Fibroblast of mammary gland (primary cell): ENCODE measurements around the gene TOMM40.
"Not testable (repeated sequence)": the region's sequence is repeated elsewhere in the genome, so short reads cannot be mapped to it uniquely, and the experiment has no call there.

ENCODE experiments used
- DNase-seq: peaks from one replicate; pipeline ENCODE4 v3.0.0-alpha.2; 2010; ENCODE audit warnings: low read depth
- H3K4me3 ChIP-seq: 2 replicates; pipeline ENCODE4 v1.5.1; 2011; ENCODE audit warnings: low read depth, mild to moderate bottlenecking, low read length, moderate library complexity; ENCODE audit not compliant: control insufficient read depth
- TF ChIP-seq, protein P1 (sequence below): conservative IDR thresholded peaks from 2 replicates; pipeline ENCODE4 v1.5.1; 2011; ENCODE audit warnings: low read depth, low read length, inconsistent platforms; ENCODE audit not compliant: control insufficient read depth, insufficient read depth

Gene TOMM40

DNA sequence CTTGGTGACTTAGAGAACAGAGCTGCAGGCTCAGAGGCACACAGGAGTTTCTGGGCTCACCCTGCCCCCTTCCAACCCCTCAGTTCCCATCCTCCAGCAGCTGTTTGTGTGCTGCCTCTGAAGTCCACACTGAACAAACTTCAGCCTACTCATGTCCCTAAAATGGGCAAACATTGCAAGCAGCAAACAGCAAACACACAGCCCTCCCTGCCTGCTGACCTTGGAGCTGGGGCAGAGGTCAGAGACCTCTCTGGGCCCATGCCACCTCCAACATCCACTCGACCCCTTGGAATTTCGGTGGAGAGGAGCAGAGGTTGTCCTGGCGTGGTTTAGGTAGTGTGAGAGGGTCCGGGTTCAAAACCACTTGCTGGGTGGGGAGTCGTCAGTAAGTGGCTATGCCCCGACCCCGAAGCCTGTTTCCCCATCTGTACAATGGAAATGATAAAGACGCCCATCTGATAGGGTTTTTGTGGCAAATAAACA, 33.2 kb downstream of the TOMM40 start:
- TF ChIP-seq, protein P1, sequence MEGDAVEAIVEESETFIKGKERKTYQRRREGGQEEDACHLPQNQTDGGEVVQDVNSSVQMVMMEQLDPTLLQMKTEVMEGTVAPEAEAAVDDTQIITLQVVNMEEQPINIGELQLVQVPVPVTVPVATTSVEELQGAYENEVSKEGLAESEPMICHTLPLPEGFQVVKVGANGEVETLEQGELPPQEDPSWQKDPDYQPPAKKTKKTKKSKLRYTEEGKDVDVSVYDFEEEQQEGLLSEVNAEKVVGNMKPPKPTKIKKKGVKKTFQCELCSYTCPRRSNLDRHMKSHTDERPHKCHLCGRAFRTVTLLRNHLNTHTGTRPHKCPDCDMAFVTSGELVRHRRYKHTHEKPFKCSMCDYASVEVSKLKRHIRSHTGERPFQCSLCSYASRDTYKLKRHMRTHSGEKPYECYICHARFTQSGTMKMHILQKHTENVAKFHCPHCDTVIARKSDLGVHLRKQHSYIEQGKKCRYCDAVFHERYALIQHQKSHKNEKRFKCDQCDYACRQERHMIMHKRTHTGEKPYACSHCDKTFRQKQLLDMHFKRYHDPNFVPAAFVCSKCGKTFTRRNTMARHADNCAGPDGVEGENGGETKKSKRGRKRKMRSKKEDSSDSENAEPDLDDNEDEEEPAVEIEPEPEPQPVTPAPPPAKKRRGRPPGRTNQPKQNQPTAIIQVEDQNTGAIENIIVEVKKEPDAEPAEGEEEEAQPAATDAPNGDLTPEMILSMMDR = no peak
- no peak for DNase-seq
- no peak overlapping the region for H3K4me3 ChIP-seq

DNA sequence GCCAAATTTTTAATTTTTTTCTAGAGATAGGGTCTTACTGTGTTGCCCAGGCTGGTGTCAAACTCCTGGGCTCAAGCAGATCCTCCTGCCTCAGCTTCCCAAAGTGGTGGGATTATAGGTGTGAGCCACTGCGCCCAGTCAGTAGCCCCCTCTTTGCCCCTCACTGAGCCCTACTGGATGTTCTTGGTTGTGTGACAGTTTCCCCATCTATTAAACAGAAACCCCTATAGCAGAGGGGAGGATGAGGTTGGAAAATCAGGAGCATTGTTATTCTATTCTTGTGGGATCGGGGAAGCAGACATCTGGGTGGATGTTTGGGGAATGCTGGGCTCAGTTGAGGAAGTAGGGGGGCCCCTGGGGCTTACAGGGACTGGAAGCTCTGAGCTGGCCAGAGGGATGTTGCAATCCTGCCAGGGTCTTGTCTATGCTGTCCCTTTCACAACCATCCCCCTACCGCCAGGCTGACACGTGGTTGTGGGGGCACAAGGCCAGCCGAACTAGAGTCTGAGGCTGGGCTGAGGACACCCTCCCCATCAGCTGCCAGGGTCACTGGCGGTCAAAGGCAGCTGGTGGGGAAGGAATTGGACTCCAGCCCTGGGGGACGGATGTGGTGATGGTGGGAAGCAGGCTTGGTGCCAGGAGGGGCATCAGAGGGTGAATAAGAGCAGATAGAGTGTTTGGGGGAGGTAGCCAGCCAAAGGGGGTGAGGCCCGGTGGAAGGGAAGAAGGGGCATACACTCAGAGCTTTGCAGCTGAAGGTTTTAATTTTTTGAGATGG, 34.2 kb downstream of the TOMM40 start:
- H3K4me3 ChIP-seq = no peak overlapping the region
- DNase-seq = peak; percentile 84
- TF ChIP-seq, protein P1 = no peak

DNA sequence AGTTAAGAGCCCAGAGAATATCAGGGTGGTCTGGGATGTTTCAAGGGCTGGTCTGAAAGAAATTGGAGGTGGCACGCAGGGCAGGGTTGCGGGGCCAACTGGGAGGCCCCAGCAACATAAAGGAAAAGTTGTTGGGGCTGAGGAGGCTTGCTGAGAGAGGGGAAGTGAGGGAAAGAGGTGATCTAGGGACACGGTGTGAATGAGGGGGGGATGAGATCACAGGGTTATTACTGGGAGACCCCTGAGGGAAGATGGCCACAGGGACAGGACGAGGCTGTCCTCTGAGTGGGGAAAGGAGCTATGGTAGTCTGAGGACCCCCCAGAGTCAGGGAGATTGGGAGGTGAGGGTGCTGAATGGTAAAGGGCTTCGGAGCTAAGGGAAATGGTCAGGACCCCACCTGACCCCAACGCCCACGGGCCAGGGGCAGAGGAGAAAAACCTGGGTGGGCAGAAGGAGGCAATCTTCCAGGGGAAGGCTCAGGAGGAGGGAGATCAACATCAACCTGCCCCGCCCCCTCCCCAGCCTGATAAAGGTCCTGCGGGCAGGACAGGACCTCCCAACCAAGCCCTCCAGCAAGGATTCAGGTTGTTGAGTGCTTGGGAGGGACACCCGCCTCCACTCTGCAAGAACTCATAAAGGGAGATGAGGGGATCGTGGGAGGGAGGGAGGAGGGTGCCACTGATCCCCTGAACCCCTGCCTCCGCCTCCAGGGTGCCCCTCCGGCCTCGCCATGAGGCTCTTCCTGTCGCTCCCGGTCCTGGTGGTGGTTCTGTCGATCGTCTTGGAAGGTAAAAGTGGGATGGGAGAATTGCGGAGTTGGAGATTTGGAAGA, 35.4 kb downstream of the TOMM40 start:
- H3K4me3 ChIP-seq = peak overlapping the region; percentile 22
- DNase-seq = not testable (repeated sequence)

DNA sequence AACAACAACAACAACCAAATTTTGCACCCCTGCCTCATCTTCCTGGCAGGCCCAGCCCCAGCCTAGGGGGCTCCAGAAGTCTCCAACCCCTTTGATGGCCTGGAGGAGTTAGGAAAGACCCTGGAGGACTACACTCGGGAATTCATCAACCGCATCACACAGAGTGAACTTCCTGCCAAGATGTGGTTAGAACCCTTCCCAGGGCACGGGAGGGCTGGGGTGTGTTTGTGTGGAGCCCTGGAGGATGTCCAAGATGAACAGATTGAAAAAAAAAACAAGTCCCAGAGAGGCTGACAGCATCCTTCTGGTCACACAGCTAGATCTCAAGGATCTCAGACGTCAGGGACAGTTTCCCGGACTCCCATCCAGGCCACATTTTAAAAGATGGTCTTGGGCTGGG, 36.7 kb downstream of the TOMM40 start:
- TF ChIP-seq, protein P1 = no peak
- H3K4me3 ChIP-seq = no peak overlapping the region
- peak; percentile 92 for DNase-seq

DNA sequence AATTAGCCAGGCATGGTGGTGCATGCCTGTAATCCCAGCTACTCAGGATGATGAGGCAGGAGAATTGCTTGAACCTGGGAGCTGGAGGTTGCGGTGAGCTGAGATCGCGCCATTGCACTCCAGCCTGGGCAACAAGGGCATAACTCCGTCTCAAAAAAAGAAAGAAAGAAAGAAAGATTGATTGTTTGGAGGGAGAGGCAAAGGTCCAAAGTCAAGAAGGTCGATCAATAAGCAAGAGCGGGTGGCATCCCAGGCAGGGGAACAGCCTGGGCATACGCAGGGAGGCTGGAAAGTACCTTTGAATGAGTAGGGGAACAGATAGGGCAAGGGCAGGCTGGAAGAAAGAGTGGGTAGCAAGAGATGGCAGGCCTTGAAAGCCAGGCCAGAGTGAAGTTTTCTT, 39.0 kb downstream of the TOMM40 start:
- no peak overlapping the region for H3K4me3 ChIP-seq
- TF ChIP-seq, protein P1 = no peak
- DNase-seq = no peak

DNA sequence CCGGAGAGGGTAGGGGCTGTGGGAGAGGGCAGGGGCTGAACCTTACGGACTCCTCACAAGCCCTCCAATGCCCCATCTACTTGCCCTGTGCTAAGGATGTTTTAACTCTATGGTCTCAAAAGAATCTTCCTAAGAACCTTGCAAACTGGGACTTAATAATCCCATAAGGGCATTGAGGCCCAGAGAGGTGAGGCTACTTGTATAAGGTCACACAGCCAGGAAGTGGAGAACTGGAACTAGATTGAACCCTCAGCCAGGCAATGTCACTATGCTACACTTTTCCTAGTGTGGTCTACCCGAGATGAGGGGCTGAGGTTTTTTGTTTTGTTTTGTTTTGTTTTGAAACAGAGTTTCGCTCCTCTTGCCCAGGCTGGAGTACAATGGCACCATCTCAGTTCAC, 40.5 kb downstream of the TOMM40 start:
- no peak for DNase-seq
- TF ChIP-seq, protein P1 = no peak
- no peak overlapping the region for H3K4me3 ChIP-seq

DNA sequence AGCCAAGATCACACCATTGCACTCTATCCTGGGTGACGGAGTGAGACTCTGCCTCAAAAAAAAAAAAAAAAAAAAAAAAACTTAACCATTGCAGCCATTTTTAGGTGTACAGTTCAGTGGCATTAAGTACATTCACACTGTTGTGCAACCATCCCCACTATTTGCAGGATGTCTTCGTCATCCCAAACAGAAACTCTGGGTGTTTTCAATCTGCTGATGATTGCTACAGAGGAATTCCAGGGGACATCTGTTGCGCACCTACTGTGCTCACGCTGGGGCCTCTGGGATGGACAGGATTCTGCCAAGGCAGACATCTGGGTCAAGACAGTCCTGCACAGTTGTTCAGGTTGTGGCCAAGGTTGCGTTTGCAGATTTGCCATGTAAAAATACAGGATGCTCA, 48.6 kb downstream of the TOMM40 start:
- H3K4me3 ChIP-seq = no peak overlapping the region
- TF ChIP-seq, protein P1 = no peak
- peak; percentile 30 for DNase-seq
